ENCODE measurements around the gene COL27A1. TPM values are rescaled to one million over a fixed set of nuclear protein-coding genes. Genes with fewer than 3 reads are reported as not detected.
"Not testable (repeated sequence)": the region's sequence is repeated elsewhere in the genome, so short reads cannot be mapped to it uniquely, and the experiment has no call there.

Gene COL27A1
- total and polyA plus RNA-seq, 2 donors = 12.6 to 24.0 TPM

DNA sequence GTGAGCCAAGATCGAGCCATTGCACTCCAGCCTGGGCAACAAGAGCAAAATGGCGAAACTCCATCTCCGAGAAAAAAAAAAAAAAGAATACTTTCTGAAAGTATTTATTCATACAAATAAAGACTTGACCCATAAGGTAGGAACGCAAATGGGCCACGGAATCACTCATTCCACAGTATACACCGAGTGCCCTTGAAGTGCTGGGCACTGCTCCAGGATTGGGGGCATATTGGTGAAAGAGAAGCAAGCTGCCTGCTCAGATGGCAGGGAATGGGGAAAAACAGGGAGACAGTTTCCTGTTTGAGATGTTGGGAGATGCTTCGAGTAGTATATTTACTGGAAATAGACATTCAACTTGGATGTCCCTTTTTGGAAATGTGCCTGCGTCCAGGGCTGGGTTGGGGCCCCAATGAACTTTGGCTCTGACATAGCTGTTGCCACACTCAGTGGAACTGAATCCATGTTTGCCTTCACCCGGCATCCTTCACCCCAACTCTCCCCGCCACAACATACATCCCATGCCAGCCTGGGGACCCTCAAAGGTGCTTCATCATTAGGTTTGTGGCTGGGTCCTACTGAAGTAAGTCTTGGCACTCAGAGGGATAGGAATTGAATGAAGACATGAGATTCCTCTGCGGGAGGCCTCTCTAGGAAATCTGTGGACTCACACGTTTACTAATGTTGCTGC is 173.7 kb downstream of the COL27A1 start:
- DNase-seq (ENCODE audit: low read depth in 6 of 9, low spot score in 9 of 9); H3K27ac ChIP-seq (ENCODE audit: low read depth in 1 of 2, low read length in 1 of 2); H3K36me3 ChIP-seq (ENCODE audit: control insufficient read depth in 2 of 2, insufficient read depth in 2 of 2, low read length in 1 of 2); H3K9me3 ChIP-seq (ENCODE audit: control insufficient read depth in 2 of 2, insufficient read depth in 1 of 2, low read length in 1 of 2); H3K27me3 ChIP-seq (ENCODE audit: control insufficient read depth in 2 of 2, insufficient read depth in 1 of 2, low read length in 1 of 2); H3K4me1 ChIP-seq (ENCODE audit: control insufficient read depth in 2 of 2, insufficient read depth in 2 of 2, low read length in 2 of 2); H3K4me3 ChIP-seq (ENCODE audit: low read length in 2 of 2): not testable (repeated sequence)
- WGBS = 95% methylated on average over 11 of the region's 12 CpGs

DNA sequence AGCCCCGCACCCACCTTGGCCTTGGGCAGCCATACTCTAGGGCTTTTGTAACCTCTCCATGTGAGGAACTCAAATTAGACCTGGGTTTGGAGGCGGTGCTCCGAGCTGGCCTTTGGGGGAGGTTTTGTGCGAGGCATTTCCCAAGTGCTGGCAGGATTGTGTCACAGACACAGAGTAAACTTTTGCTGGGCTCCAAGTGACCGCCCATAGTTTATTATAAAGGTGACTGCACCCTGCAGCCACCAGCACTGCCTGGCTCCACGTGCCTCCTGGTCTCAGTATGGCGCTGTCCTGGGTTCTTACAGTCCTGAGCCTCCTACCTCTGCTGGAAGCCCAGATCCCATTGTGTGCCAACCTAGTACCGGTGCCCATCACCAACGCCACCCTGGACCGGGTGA is 174.3 kb downstream of the COL27A1 start, which contains the start of gene ORM2:
Gene ORM2 (plus strand): TSS at position 245 of the 398 bp plus-strand sequence. CDS start 36 bp downstream, at position 281.
- DNase-seq (ENCODE audit: low read depth in 6 of 9, low spot score in 9 of 9); H3K4me1 ChIP-seq (ENCODE audit: control insufficient read depth in 2 of 2, insufficient read depth in 2 of 2, low read length in 2 of 2); H3K4me3 ChIP-seq (ENCODE audit: low read length in 2 of 2); H3K9me3 ChIP-seq (ENCODE audit: control insufficient read depth in 2 of 2, insufficient read depth in 1 of 2, low read length in 1 of 2); H3K36me3 ChIP-seq (ENCODE audit: control insufficient read depth in 2 of 2, insufficient read depth in 2 of 2, low read length in 1 of 2); H3K27ac ChIP-seq (ENCODE audit: low read depth in 1 of 2, low read length in 1 of 2); H3K27me3 ChIP-seq (ENCODE audit: control insufficient read depth in 2 of 2, insufficient read depth in 1 of 2, low read length in 1 of 2): not testable (repeated sequence)
- no CpG with 5 or more reads among the region's 10 CpGs for WGBS

DNA sequence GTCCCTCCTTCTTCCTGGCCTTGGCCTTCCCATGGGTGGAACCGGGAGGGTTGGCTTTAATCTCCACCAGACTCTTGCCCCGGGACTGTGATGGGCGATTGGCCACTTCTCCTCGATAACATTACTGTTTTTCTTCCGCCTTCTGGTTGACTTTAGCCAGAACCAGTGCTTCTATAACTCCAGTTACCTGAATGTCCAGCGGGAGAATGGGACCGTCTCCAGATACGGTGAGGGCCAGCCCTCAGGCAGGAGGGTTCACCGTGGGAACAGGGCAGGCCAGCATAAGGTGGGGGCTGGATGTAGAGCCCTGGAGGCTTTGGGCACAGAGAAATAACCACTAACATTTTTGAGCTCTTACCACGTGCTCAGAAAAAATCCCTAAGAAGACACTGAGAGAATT is 175.3 kb downstream of the COL27A1 start:
- no peaks in the 10 kb centered on the region for H3K4me1 ChIP-seq (ENCODE audit: control insufficient read depth in 2 of 2, insufficient read depth in 2 of 2, low read length in 2 of 2)
- no peaks in the 10 kb centered on the region for H3K9me3 ChIP-seq (ENCODE audit: control insufficient read depth in 2 of 2, insufficient read depth in 1 of 2, low read length in 1 of 2)
- H3K27me3 ChIP-seq (ENCODE audit: control insufficient read depth in 2 of 2, insufficient read depth in 1 of 2, low read length in 1 of 2) = no peaks in the 10 kb centered on the region
- no peak overlapping the region for H3K27ac ChIP-seq (ENCODE audit: low read depth in 1 of 2, low read length in 1 of 2)
- no peak for DNase-seq (ENCODE audit: low read depth in 6 of 9, low spot score in 9 of 9)
- no peak overlapping the region for H3K4me3 ChIP-seq (ENCODE audit: low read length in 2 of 2)
- WGBS = 84% methylated on average over 10 of the region's 10 CpGs
- H3K36me3 ChIP-seq (ENCODE audit: control insufficient read depth in 2 of 2, insufficient read depth in 2 of 2, low read length in 1 of 2) = peaks cover 10 to 13% of the 10 kb centered on the region in 2 donors

DNA sequence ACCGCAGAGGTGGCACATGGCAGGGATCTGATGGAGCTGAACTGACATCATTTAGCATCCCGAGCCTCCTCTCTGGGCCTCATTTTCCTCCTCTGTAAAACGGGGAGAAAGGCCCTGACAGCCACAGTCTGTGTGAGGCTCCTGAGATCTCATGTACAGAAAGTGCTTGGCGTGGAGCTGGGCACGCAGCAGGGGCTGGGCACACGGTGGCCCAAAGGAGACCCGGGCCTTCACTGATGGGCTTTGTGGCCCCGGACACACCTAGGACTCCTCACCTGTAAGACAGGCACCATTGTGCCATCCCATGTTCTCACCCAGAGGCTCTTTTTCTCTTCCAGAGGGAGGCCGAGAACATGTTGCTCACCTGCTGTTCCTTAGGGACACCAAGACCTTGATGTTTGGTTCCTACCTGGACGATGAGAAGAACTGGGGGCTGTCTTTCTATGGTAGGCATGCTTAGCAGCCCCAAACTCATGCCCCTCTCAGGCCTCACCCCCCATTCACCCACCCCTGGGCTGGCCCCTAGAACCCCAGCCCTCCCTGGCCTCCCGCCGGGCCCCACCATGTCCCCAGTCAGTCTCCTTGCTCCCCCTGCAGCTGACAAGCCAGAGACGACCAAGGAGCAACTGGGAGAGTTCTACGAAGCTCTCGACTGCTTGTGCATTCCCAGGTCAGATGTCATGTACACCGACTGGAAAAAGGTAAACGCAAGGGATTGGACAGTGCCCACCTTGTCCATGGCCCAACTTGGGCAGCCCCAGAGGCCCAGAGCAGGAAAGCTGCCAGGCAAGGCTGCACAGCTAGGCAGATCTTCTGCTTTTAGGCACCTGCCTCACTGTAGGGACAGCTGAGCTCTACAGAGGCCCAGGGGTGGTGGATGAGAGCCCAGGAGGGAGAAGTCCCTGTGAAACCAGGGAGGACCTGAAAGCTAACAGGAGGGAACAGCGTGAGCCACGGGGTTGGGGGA is 176.2 kb downstream of the COL27A1 start:
- not testable (repeated sequence) for H3K27ac ChIP-seq (ENCODE audit: low read depth in 1 of 2, low read length in 1 of 2); DNase-seq (ENCODE audit: low read depth in 6 of 9, low spot score in 9 of 9); H3K27me3 ChIP-seq (ENCODE audit: control insufficient read depth in 2 of 2, insufficient read depth in 1 of 2, low read length in 1 of 2); H3K4me3 ChIP-seq (ENCODE audit: low read length in 2 of 2); H3K9me3 ChIP-seq (ENCODE audit: control insufficient read depth in 2 of 2, insufficient read depth in 1 of 2, low read length in 1 of 2); H3K4me1 ChIP-seq (ENCODE audit: control insufficient read depth in 2 of 2, insufficient read depth in 2 of 2, low read length in 2 of 2)
- peaks cover 19 to 22% of the 10 kb centered on the region in 2 donors for H3K36me3 ChIP-seq (ENCODE audit: control insufficient read depth in 2 of 2, insufficient read depth in 2 of 2, low read length in 1 of 2)
- WGBS = 88% methylated on average over 15 of the region's 19 CpGs

DNA sequence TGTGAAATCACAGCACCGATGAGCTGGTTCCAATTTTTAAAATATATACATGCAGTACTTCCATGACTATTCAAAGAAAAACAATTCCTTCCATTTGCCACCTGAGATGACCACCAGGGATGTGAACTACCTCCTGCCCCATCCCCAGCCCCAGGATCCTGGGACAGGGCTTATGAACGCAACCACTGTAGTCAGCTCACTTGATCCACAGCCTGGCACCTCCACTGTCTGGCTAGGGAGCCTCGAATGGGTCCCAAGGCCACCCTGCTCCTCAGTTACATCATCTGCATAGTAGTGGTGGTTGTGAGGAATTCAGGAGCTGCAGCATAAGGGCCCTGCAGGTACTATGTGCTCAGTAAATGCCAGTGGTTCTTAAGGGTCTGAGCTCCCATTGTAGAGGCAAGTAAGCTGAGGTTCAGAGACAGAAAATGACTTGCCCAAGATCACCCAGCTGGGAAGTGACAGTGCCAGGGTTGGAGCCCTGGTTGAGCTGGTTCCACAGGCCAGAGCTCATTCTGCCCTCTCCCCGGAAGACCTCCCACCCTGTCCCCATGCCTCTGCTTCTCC is 177.2 kb downstream of the COL27A1 start:
- not testable (repeated sequence) for H3K4me3 ChIP-seq (ENCODE audit: low read length in 2 of 2); DNase-seq (ENCODE audit: low read depth in 6 of 9, low spot score in 9 of 9); H3K27me3 ChIP-seq (ENCODE audit: control insufficient read depth in 2 of 2, insufficient read depth in 1 of 2, low read length in 1 of 2); H3K9me3 ChIP-seq (ENCODE audit: control insufficient read depth in 2 of 2, insufficient read depth in 1 of 2, low read length in 1 of 2); H3K4me1 ChIP-seq (ENCODE audit: control insufficient read depth in 2 of 2, insufficient read depth in 2 of 2, low read length in 2 of 2); H3K27ac ChIP-seq (ENCODE audit: low read depth in 1 of 2, low read length in 1 of 2)
- H3K36me3 ChIP-seq (ENCODE audit: control insufficient read depth in 2 of 2, insufficient read depth in 2 of 2, low read length in 1 of 2) = peaks cover 30 to 32% of the 10 kb centered on the region in 2 donors
- 96% methylated on average over 4 of the region's 4 CpGs for WGBS

DNA sequence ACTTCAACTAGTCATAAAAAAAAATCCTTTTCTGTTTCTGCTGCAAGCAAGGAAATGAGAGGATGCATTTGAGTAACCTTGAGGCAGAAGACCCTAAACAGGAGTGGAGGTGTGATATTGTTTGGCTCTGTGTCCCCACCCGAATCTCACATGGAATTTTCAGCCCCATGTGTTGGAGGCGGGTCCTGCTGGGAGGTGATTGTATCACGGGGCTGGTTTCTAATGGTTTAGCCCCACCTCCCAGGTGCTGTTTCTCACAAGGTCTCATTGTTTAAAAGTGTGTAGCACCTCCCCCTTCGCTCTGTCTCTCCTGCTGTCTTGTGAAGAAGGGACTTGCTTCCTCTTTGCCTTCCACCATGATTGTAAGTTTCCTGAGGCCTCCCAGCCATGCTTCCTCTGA is 178.4 kb downstream of the COL27A1 start:
- WGBS = 100% methylated on average over 2 of the region's 4 CpGs
- not testable (repeated sequence) for DNase-seq (ENCODE audit: low read depth in 6 of 9, low spot score in 9 of 9); H3K4me1 ChIP-seq (ENCODE audit: control insufficient read depth in 2 of 2, insufficient read depth in 2 of 2, low read length in 2 of 2); H3K27ac ChIP-seq (ENCODE audit: low read depth in 1 of 2, low read length in 1 of 2); H3K9me3 ChIP-seq (ENCODE audit: control insufficient read depth in 2 of 2, insufficient read depth in 1 of 2, low read length in 1 of 2); H3K27me3 ChIP-seq (ENCODE audit: control insufficient read depth in 2 of 2, insufficient read depth in 1 of 2, low read length in 1 of 2); H3K4me3 ChIP-seq (ENCODE audit: low read length in 2 of 2)
- peaks cover 41 to 44% of the 10 kb centered on the region in 2 donors for H3K36me3 ChIP-seq (ENCODE audit: control insufficient read depth in 2 of 2, insufficient read depth in 2 of 2, low read length in 1 of 2)

DNA sequence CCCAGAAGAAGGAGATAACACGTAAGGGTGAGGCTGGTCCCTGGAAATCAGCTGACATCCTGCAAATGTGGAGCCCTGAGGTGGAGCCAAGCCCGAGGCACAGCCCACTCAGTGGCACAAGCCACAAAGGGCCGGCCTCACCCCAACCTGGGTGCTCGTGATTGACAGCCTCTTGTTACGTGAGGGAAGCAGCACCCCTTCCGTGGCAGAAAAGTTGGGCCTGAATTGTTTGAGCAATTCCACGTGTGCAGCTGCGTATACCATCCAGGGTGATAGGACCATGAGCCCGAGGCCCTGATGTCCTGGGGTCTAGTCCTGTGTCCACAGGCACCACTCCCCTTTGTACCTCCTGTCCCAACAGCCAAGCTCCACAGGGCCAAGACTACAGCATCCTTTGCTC is 179.2 kb downstream of the COL27A1 start:
- Histone ChIP-seq H3K4me1 (ENCODE audit: control insufficient read depth in 2 of 2, insufficient read depth in 2 of 2, low read length in 2 of 2) (no peaks in the 10 kb centered on the region), H3K27ac (ENCODE audit: low read depth in 1 of 2, low read length in 1 of 2) (no peak overlapping the region), H3K9me3 (ENCODE audit: control insufficient read depth in 2 of 2, insufficient read depth in 1 of 2, low read length in 1 of 2) (no peaks in the 10 kb centered on the region), H3K27me3 (ENCODE audit: control insufficient read depth in 2 of 2, insufficient read depth in 1 of 2, low read length in 1 of 2) (no peaks in the 10 kb centered on the region), H3K36me3 (ENCODE audit: control insufficient read depth in 2 of 2, insufficient read depth in 2 of 2, low read length in 1 of 2) (peaks cover 49 to 51% of the 10 kb centered on the region in 2 donors), H3K4me3 (ENCODE audit: low read length in 2 of 2) (no peak overlapping the region)
- WGBS = over 99% methylated on average over 8 of the region's 9 CpGs
- DNase-seq (ENCODE audit: low read depth in 6 of 9, low spot score in 9 of 9) = no peak

DNA sequence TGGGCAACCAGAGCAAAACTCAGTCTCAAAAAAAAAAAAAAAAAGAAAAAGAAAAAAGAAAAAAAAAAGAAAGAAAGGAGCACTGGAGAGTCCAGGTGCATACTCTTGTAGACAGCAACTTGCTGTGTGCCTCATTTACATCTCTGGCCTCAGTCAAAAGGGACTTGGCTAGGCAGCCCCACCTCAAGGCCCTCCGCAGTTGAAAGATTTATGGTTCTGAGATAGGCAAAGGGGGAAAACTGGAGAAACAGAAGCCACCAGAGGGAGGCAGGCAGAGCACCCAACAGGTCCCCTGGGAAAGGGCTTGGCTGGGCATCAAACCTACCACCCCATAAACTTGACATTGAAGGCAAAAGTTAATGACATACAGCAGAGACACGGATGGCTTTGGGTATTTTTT is 180.4 kb downstream of the COL27A1 start:
- Histone ChIP-seq H3K4me1 (ENCODE audit: control insufficient read depth in 2 of 2, insufficient read depth in 2 of 2, low read length in 2 of 2) (no peaks in the 10 kb centered on the region), H3K9me3 (ENCODE audit: control insufficient read depth in 2 of 2, insufficient read depth in 1 of 2, low read length in 1 of 2) (no peaks in the 10 kb centered on the region), H3K36me3 (ENCODE audit: control insufficient read depth in 2 of 2, insufficient read depth in 2 of 2, low read length in 1 of 2) (peaks cover 61 to 64% of the 10 kb centered on the region in 2 donors), H3K27ac (ENCODE audit: low read depth in 1 of 2, low read length in 1 of 2) (no peak overlapping the region), H3K4me3 (ENCODE audit: low read length in 2 of 2) (no peak overlapping the region), H3K27me3 (ENCODE audit: control insufficient read depth in 2 of 2, insufficient read depth in 1 of 2, low read length in 1 of 2) (no peaks in the 10 kb centered on the region)
- no peak for DNase-seq (ENCODE audit: low read depth in 6 of 9, low spot score in 9 of 9)
- 94% methylated on average over 2 of the region's 2 CpGs for WGBS

DNA sequence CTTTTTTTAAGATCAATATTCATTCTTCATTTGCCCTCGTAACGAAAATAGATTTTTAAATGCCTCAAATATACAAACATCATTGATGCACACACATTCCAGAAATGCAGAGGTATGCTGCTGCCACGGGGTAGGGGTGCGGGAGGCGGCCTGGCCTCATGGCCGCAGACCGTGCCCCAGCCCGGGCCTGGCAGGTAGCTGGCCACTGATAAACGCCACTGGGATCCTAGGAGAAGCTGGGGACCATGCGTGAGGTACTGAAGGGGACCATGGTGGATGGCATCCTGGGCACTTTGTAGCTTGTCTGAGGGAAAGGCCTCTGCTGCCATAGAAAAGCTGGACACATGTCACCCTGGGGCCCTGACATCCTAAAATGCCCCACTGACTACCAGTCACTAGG is 180.8 kb downstream of the COL27A1 start:
- Histone ChIP-seq H3K27ac (ENCODE audit: low read depth in 1 of 2, low read length in 1 of 2) (no peak overlapping the region), H3K9me3 (ENCODE audit: control insufficient read depth in 2 of 2, insufficient read depth in 1 of 2, low read length in 1 of 2) (no peaks in the 10 kb centered on the region), H3K27me3 (ENCODE audit: control insufficient read depth in 2 of 2, insufficient read depth in 1 of 2, low read length in 1 of 2) (no peaks in the 10 kb centered on the region), H3K4me3 (ENCODE audit: low read length in 2 of 2) (no peak overlapping the region), H3K4me1 (ENCODE audit: control insufficient read depth in 2 of 2, insufficient read depth in 2 of 2, low read length in 2 of 2) (no peaks in the 10 kb centered on the region), H3K36me3 (ENCODE audit: control insufficient read depth in 2 of 2, insufficient read depth in 2 of 2, low read length in 1 of 2) (peaks cover 66 to 68% of the 10 kb centered on the region in 2 donors)
- DNase-seq (ENCODE audit: low read depth in 6 of 9, low spot score in 9 of 9) = no peak
- 83% methylated on average over 10 of the region's 10 CpGs for WGBS
